GM12878 (cell line): ENCODE measurements around the gene AK4. TPM values are rescaled to one million over a fixed set of nuclear protein-coding genes. Genes with fewer than 3 reads are reported as not detected.

ENCODE experiments used
- ATAC-seq: fragments of 200-7000 bp; cut with Tn5 transposase; 3 replicates; pipeline ENCODE4 v1.9.1; 2020; ENCODE audit warnings: mild to moderate bottlenecking, moderate library complexity
- BruUV-seq: library from RNA; stranded (reverse); fragments of 400-500 nt; replicated peaks from 2 replicates; lab custom pipeline; 2021; lab: Mats Ljungman, UMichigan
- CTCF ChIA-PET: fragments of 300-600 bp; sonication (Branson Sonifier 250); formaldehyde crosslinking; extraction: SDS; loops from one replicate; lab custom pipeline; 2021; ENCODE audit warnings: inconsistent platforms; lab: Yijun Ruan, JAX
- POLR2A ChIA-PET: fragments of 350-600 bp; formaldehyde crosslinking; extraction: SDS; loops from one replicate; lab custom pipeline; 2021; ENCODE audit warnings: inconsistent platforms; lab: Charles Lee
- RAD21 ChIA-PET: fragments of 300-600 bp; sonication (Branson Sonifier 250); formaldehyde crosslinking; loops from one replicate; lab custom pipeline; 2023; ENCODE audit warnings: antibody characterized with exemption; ENCODE audit not compliant: unreplicated experiment; lab: Charles Lee
- SMC1A ChIA-PET: fragments of 300-600 bp; sonication (Branson Sonifier 250); formaldehyde crosslinking; loops from one replicate; lab custom pipeline; 2023; ENCODE audit not compliant: unreplicated experiment, uncharacterized antibody; lab: Charles Lee
- DNase-seq: peaks from one replicate; pipeline ENCODE4 v3.0.0-alpha.2; 2011; ENCODE audit warnings: low read depth, low spot score
- FAIRE-seq: peaks from 3 replicates; lab custom pipeline; 2011; peaks lifted over from hg19 to GRCh38; lab: Jason Lieb, UNC
- H2AFZ ChIP-seq: 2 replicates; pipeline ENCODE4 v1.6.0; 2011; ENCODE audit warnings: low read depth, low read length, control low read depth; ENCODE audit not compliant: control insufficient read depth
- H3K27ac ChIP-seq: 2 replicates; pipeline ENCODE4 v1.5.1; 2011; ENCODE audit warnings: control low read depth; ENCODE audit not compliant: control insufficient read depth, insufficient read depth
- H3K27me3 ChIP-seq, 2 experiments: replicated peaks in 1 of 2; 2 replicates each; pipeline versions ENCODE4 v1.6.0 to v1.6.1; 2011; ENCODE audit warnings: low read length in 1 of 2; ENCODE audit not compliant: control insufficient read depth in 2 of 2, insufficient read depth in 2 of 2
- H3K36me3 ChIP-seq, 2 experiments: 2 replicates each; pipeline ENCODE4 v1.5.1; 2011; ENCODE audit warnings: low read length in 1 of 2; ENCODE audit not compliant: control insufficient read depth in 2 of 2, insufficient read depth in 2 of 2
- H3K4me1 ChIP-seq: 2 replicates; pipeline ENCODE4 v1.6.1; 2011; ENCODE audit warnings: mild to moderate bottlenecking, low read length, moderate library complexity, mixed read lengths; ENCODE audit not compliant: control insufficient read depth, insufficient read depth
- H3K4me2 ChIP-seq: 2 replicates; pipeline ENCODE4 v1.6.0; 2011; ENCODE audit warnings: control low read depth; ENCODE audit not compliant: control insufficient read depth, insufficient read depth
- H3K4me3 ChIP-seq: fragments of 200-600 bp; sonication (generic); 2 replicates; pipeline ENCODE4 v1.5.1; 2016
- H3K79me2 ChIP-seq: 2 replicates; pipeline ENCODE4 v1.6.0; 2011; ENCODE audit warnings: low read length; ENCODE audit not compliant: control insufficient read depth, insufficient read depth
- H3K9ac ChIP-seq: 2 replicates; pipeline ENCODE4 v1.8.0; 2011; ENCODE audit warnings: low read length, control low read depth, mixed read lengths; ENCODE audit not compliant: control insufficient read depth, insufficient read depth
- H3K9me3 ChIP-seq: replicated peaks from 3 replicates; pipeline ENCODE4 v1.5.1; 2011; ENCODE audit warnings: mild to moderate bottlenecking, low read length; ENCODE audit not compliant: control insufficient read depth, insufficient read depth
- H4K20me1 ChIP-seq: 2 replicates; pipeline ENCODE4 v1.6.0; 2011; ENCODE audit not compliant: control insufficient read depth, insufficient read depth
- CREB1 ChIP-seq: IDR thresholded peaks from 2 replicates; pipeline ENCODE4 v1.6.1; 2012; ENCODE audit warnings: low read depth, mild to moderate bottlenecking, inconsistent platforms
- CTCF ChIP-seq, 3 experiments: IDR thresholded peaks in 2 of 3; conservative IDR thresholded peaks in 1 of 3; 2 replicates each; pipeline ENCODE4 v1.5.1; 2011; ENCODE audit warnings: low read depth in 3 of 3, low read length in 3 of 3, mild to moderate bottlenecking in 3 of 3, control low read depth in 2 of 3, moderate library complexity in 2 of 3, inconsistent platforms in 1 of 3, mixed read lengths in 1 of 3; ENCODE audit not compliant: control insufficient read depth in 2 of 3, insufficient read depth in 1 of 3; ENCODE audit errors: extremely low read depth in 1 of 3
- HDGF ChIP-seq: fragments of 450-650 bp; IDR thresholded peaks from 2 replicates; pipeline ENCODE4 v1.6.1; 2016; ENCODE audit warnings: antibody characterized with exemption
- IRF4 ChIP-seq: IDR thresholded peaks from 2 replicates; pipeline ENCODE4 v1.6.1; 2011; ENCODE audit warnings: low read depth, low read length
- MAX ChIP-seq: IDR thresholded peaks from 2 replicates; pipeline ENCODE4 v1.6.1; 2012; ENCODE audit warnings: low read depth, low read length, improper control_type of control experiment
- NKRF ChIP-seq: fragments of 450-650 bp; conservative IDR thresholded peaks from 2 replicates; pipeline ENCODE4 v1.6.1; 2017; ENCODE audit warnings: mild to moderate bottlenecking, moderate library complexity
- WRNIP1 ChIP-seq: IDR thresholded peaks from 2 replicates; pipeline ENCODE4 v1.6.1; 2011; ENCODE audit warnings: low read depth, low read length, improper control_type of control experiment, borderline replicate concordance
- ZBTB4 ChIP-seq: fragments of 450-650 bp; formaldehyde crosslinking; IDR thresholded peaks from 2 replicates; pipeline ENCODE4 v1.4.0; 2022; ENCODE audit warnings: mild to moderate bottlenecking, moderate library complexity
- ZNF622 ChIP-seq: fragments of 450-650 bp; IDR thresholded peaks from 2 replicates; pipeline ENCODE4 v1.6.1; 2017; ENCODE audit warnings: mild to moderate bottlenecking, inconsistent platforms
- WGBS: methylation state at CpG from one replicate; pipeline ENCODE4 v1.1.6; 2016; ENCODE audit warnings: low lambda C conversion rate; ENCODE audit not compliant: insufficient replicate concordance, insufficient coverage; ENCODE audit errors: missing lambda C conversion rate; 5-methylcytosine and 5-hydroxymethylcytosine counted together
- in situ Hi-C: fragments of 300-500 bp; cut with MboI; formaldehyde crosslinking; loops from 9 replicates; pipeline ENCODE4 v1.14.3; 2018; ENCODE audit warnings: mixed read lengths
- intact Hi-C: fragments of 100-400 bp; cut with micrococcal nuclease; formaldehyde crosslinking; loops from one replicate; pipeline ENCODE4 v1.14.2; 2022; ENCODE audit not compliant: unreplicated experiment
- polyA plus RNA-seq, 11 experiments: library from polyadenylated mRNA; depleted of rRNA in 4 of 11; unstranded in 6 of 11; stranded (reverse) in 5 of 11; fragments of >200 nt; fragmentation: Nextera tagmentation in 4 of 11; fragmentation: Illumina TruSeq in 1 of 11; extraction: Ambion mirVana in 4 of 11; extraction: Trizol in 1 of 11; gene quantifications; 1 replicate in 1 of 11; 2 replicates in 10 of 11; pipeline versions ENCODE4 v1.2.1 to v1.2.3, GENCODE V29; 2011 to 2016; ENCODE audit warnings: inconsistent platforms in 2 of 11, missing spikeins in 2 of 11, low read depth in 1 of 11
- total RNA-seq, 4 experiments: library from RNA; depleted of rRNA in 3 of 4; stranded (reverse); fragments of >200 nt in 3 of 4; fragmentation: Illumina TruSeq in 1 of 4; extraction: Trizol in 1 of 4; gene quantifications; 2 replicates each; pipeline versions ENCODE4 v1.2.1 to v1.2.3, GENCODE V29; 2013 to 2021
- TF ChIP-seq, protein P1 (sequence below): fragments of 450-650 bp; IDR thresholded peaks from 2 replicates; pipeline ENCODE4 v1.6.1; 2017; ENCODE audit warnings: mild to moderate bottlenecking

Gene AK4
- total and polyA plus RNA-seq, 10 of the 15 experiments (the other 5 are each of a cell fraction or from before 2014, with no cell fraction given), result 23.9 to 161 (median 49.0) TPM

- no peaks in the 10 kb centered on the region for H3K9me3 ChIP-seq
- H3K36me3 ChIP-seq, result no peaks in the 10 kb centered on the region
- peaks cover 4% of the 10 kb centered on the region for H3K4me1 ChIP-seq
- ChIA-PET CTCF (interaction anchor here (1.1 kb wide), 1 partner anchor 216 kb away, joined by 3 read pairs; no protein-coding TSS in a partner anchor), SMC1A (no interaction called here), RAD21 (interaction anchor here (0.6 kb wide), 1 partner anchor 141 kb away, joined by 3 read pairs; no protein-coding TSS in a partner anchor), POLR2A (no interaction called here)
- no peaks in the 10 kb centered on the region for H3K79me2 ChIP-seq
- TF ChIP-seq MAX, result no peak
- no peak for TF ChIP-seq ZBTB4 (CRISPR knock-in tag)
- no peak for TF ChIP-seq CTCF (IDR thresholded peaks at IDR 0.05 in 2 of 3, conservative IDR thresholded peaks at IDR 0.05 in 1 of 3; ENCODE audit: control insufficient read depth in 2 of 3, extremely low read depth in 1 of 3, insufficient read depth in 1 of 3, low read depth in 3 of 3, low read length in 3 of 3)
- no peak for TF ChIP-seq ZNF622
- no peak for TF ChIP-seq WRNIP1
- TF ChIP-seq HDGF, result no peak
- no peak for TF ChIP-seq CREB1
- TF ChIP-seq, protein P1, sequence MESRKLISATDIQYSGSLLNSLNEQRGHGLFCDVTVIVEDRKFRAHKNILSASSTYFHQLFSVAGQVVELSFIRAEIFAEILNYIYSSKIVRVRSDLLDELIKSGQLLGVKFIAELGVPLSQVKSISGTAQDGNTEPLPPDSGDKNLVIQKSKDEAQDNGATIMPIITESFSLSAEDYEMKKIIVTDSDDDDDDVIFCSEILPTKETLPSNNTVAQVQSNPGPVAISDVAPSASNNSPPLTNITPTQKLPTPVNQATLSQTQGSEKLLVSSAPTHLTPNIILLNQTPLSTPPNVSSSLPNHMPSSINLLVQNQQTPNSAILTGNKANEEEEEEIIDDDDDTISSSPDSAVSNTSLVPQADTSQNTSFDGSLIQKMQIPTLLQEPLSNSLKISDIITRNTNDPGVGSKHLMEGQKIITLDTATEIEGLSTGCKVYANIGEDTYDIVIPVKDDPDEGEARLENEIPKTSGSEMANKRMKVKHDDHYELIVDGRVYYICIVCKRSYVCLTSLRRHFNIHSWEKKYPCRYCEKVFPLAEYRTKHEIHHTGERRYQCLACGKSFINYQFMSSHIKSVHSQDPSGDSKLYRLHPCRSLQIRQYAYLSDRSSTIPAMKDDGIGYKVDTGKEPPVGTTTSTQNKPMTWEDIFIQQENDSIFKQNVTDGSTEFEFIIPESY, result no peak
- TF ChIP-seq NKRF, result no peak
- TF ChIP-seq IRF4, result no peak
- no peak overlapping the region for H2AFZ ChIP-seq
- BruUV-seq, result no TSS peak
- DNase-seq, result no peak
- intact Hi-C loops, result no loop called here
- H3K9ac ChIP-seq, result no peak overlapping the region
- no peak overlapping the region for H3K4me3 ChIP-seq
- H3K4me2 ChIP-seq, result no peak overlapping the region
- ATAC-seq, result no peak
- no peaks in the 10 kb centered on the region for H3K27me3 ChIP-seq
- WGBS, result 19% methylated on average over 3 of the region's 3 CpGs
- H3K27ac ChIP-seq, result no peak overlapping the region
- peak; percentile 31 for FAIRE-seq
- no peaks in the 10 kb centered on the region for H4K20me1 ChIP-seq
- in situ Hi-C loops, result no loop called here
Measured at GRCh38 chr1:65243491-65243890, 95.5 kb downstream of the AK4 start.
